GM12878 (cell line): ENCODE results near the gene DDR2. TPM values are rescaled to one million over a fixed set of nuclear protein-coding genes. Genes with fewer than 3 reads are reported as not detected.

Source experiments
- ATAC-seq: fragments of 200-7000 bp; cut with Tn5 transposase; 3 replicates; pipeline ENCODE4 v1.9.1; 2020; ENCODE audit warnings: mild to moderate bottlenecking, moderate library complexity
- BruUV-seq: library from RNA; stranded (reverse); fragments of 400-500 nt; replicated peaks from 2 replicates; lab custom pipeline; 2021; lab: Mats Ljungman, UMichigan
- CTCF ChIA-PET: fragments of 300-600 bp; sonication (Branson Sonifier 250); formaldehyde crosslinking; extraction: SDS; loops from one replicate; lab custom pipeline; 2021; ENCODE audit warnings: inconsistent platforms; lab: Yijun Ruan, JAX
- POLR2A ChIA-PET: fragments of 350-600 bp; formaldehyde crosslinking; extraction: SDS; loops from one replicate; lab custom pipeline; 2021; ENCODE audit warnings: inconsistent platforms; lab: Charles Lee
- RAD21 ChIA-PET: fragments of 300-600 bp; sonication (Branson Sonifier 250); formaldehyde crosslinking; loops from one replicate; lab custom pipeline; 2023; ENCODE audit warnings: antibody characterized with exemption; ENCODE audit not compliant: unreplicated experiment; lab: Charles Lee
- SMC1A ChIA-PET: fragments of 300-600 bp; sonication (Branson Sonifier 250); formaldehyde crosslinking; loops from one replicate; lab custom pipeline; 2023; ENCODE audit not compliant: unreplicated experiment, uncharacterized antibody; lab: Charles Lee
- DNase-seq: peaks from one replicate; pipeline ENCODE4 v3.0.0-alpha.2; 2011; ENCODE audit warnings: low read depth, low spot score
- FAIRE-seq: peaks from 3 replicates; lab custom pipeline; 2011; peaks lifted over from hg19 to GRCh38; lab: Jason Lieb, UNC
- H2AFZ ChIP-seq: 2 replicates; pipeline ENCODE4 v1.6.0; 2011; ENCODE audit warnings: low read depth, low read length, control low read depth; ENCODE audit not compliant: control insufficient read depth
- H3K27ac ChIP-seq: 2 replicates; pipeline ENCODE4 v1.5.1; 2011; ENCODE audit warnings: control low read depth; ENCODE audit not compliant: control insufficient read depth, insufficient read depth
- H3K27me3 ChIP-seq, 2 experiments: replicated peaks in 1 of 2; 2 replicates each; pipeline versions ENCODE4 v1.6.0 to v1.6.1; 2011; ENCODE audit warnings: low read length in 1 of 2; ENCODE audit not compliant: control insufficient read depth in 2 of 2, insufficient read depth in 2 of 2
- H3K36me3 ChIP-seq, 2 experiments: 2 replicates each; pipeline ENCODE4 v1.5.1; 2011; ENCODE audit warnings: low read length in 1 of 2; ENCODE audit not compliant: control insufficient read depth in 2 of 2, insufficient read depth in 2 of 2
- H3K4me1 ChIP-seq: 2 replicates; pipeline ENCODE4 v1.6.1; 2011; ENCODE audit warnings: mild to moderate bottlenecking, low read length, moderate library complexity, mixed read lengths; ENCODE audit not compliant: control insufficient read depth, insufficient read depth
- H3K4me2 ChIP-seq: 2 replicates; pipeline ENCODE4 v1.6.0; 2011; ENCODE audit warnings: control low read depth; ENCODE audit not compliant: control insufficient read depth, insufficient read depth
- H3K4me3 ChIP-seq: fragments of 200-600 bp; sonication (generic); 2 replicates; pipeline ENCODE4 v1.5.1; 2016
- H3K79me2 ChIP-seq: 2 replicates; pipeline ENCODE4 v1.6.0; 2011; ENCODE audit warnings: low read length; ENCODE audit not compliant: control insufficient read depth, insufficient read depth
- H3K9ac ChIP-seq: 2 replicates; pipeline ENCODE4 v1.8.0; 2011; ENCODE audit warnings: low read length, control low read depth, mixed read lengths; ENCODE audit not compliant: control insufficient read depth, insufficient read depth
- H3K9me3 ChIP-seq: replicated peaks from 3 replicates; pipeline ENCODE4 v1.5.1; 2011; ENCODE audit warnings: mild to moderate bottlenecking, low read length; ENCODE audit not compliant: control insufficient read depth, insufficient read depth
- H4K20me1 ChIP-seq: 2 replicates; pipeline ENCODE4 v1.6.0; 2011; ENCODE audit not compliant: control insufficient read depth, insufficient read depth
- BCL11A ChIP-seq: IDR thresholded peaks from 2 replicates; pipeline ENCODE4 v1.6.1; 2011; ENCODE audit warnings: low read depth, low read length
- MYC ChIP-seq: IDR thresholded peaks from 2 replicates; pipeline ENCODE4 v1.6.1; 2011; ENCODE audit warnings: mild to moderate bottlenecking, low read length, moderate library complexity, inconsistent platforms; ENCODE audit not compliant: insufficient read depth, insufficient replicate concordance, insufficient read length, severe bottlenecking
- NR2C1 ChIP-seq: fragments of 450-650 bp; IDR thresholded peaks from 2 replicates; pipeline ENCODE4 v1.6.1; 2017; ENCODE audit warnings: antibody characterized with exemption, mild to moderate bottlenecking, moderate library complexity
- RFX5 ChIP-seq: IDR thresholded peaks from 2 replicates; pipeline ENCODE4 v1.6.1; 2011; ENCODE audit warnings: low read depth, low read length, improper control_type of control experiment
- ZBTB11 ChIP-seq: fragments of 450-650 bp; formaldehyde crosslinking; IDR thresholded peaks from 2 replicates; pipeline ENCODE4 v1.5.0; 2022; ENCODE audit warnings: mild to moderate bottlenecking, missing genetic modification characterization
- ZNF24 ChIP-seq: fragments of 450-650 bp; IDR thresholded peaks from 2 replicates; pipeline ENCODE4 v1.6.1; 2017; ENCODE audit warnings: antibody characterized with exemption, mild to moderate bottlenecking
- in situ Hi-C: fragments of 300-500 bp; cut with MboI; formaldehyde crosslinking; loops from 9 replicates; pipeline ENCODE4 v1.14.3; 2018; ENCODE audit warnings: mixed read lengths
- intact Hi-C: fragments of 100-400 bp; cut with micrococcal nuclease; formaldehyde crosslinking; loops from one replicate; pipeline ENCODE4 v1.14.2; 2022; ENCODE audit not compliant: unreplicated experiment
- polyA plus RNA-seq, 11 experiments: library from polyadenylated mRNA; depleted of rRNA in 4 of 11; unstranded in 6 of 11; stranded (reverse) in 5 of 11; fragments of >200 nt; fragmentation: Nextera tagmentation in 4 of 11; fragmentation: Illumina TruSeq in 1 of 11; extraction: Ambion mirVana in 4 of 11; extraction: Trizol in 1 of 11; gene quantifications; 1 replicate in 1 of 11; 2 replicates in 10 of 11; pipeline versions ENCODE4 v1.2.1 to v1.2.3, GENCODE V29; 2011 to 2016; ENCODE audit warnings: inconsistent platforms in 2 of 11, missing spikeins in 2 of 11, low read depth in 1 of 11
- total RNA-seq, 4 experiments: library from RNA; depleted of rRNA in 3 of 4; stranded (reverse); fragments of >200 nt in 3 of 4; fragmentation: Illumina TruSeq in 1 of 4; extraction: Trizol in 1 of 4; gene quantifications; 2 replicates each; pipeline versions ENCODE4 v1.2.1 to v1.2.3, GENCODE V29; 2013 to 2021

The DDR2 gene
- total and polyA plus RNA-seq, 10 of the 15 experiments (the other 5 are each of a cell fraction or from before 2014, with no cell fraction given), result 1.9 to 8.8 (median 5.5) TPM

GRCh38 chr1:162662013-162662412 lies 29.7 kb downstream of the DDR2 start:
- ChIA-PET SMC1A (interaction anchor here (0.8 to 3.2 kb wide), 18 partner anchors 9 to 304 kb away, joined by 3 to 27 read pairs (median 4); partner anchors contain the start of gene DDR2), RAD21 (interaction anchor here (1.6 to 3.2 kb wide), 2 partner anchors 26 to 31 kb away, joined by 3 to 34 read pairs; partner anchors contain the start of gene DDR2)
- TSS peak; percentile 52 for BruUV-seq
- intact Hi-C loops, result no loop called here
- H3K4me1 ChIP-seq, result peaks cover 6% of the 10 kb centered on the region
- no peak overlapping the region for H3K4me2 ChIP-seq
- no peaks in the 10 kb centered on the region for H4K20me1 ChIP-seq
- no peak for DNase-seq
- no peak overlapping the region for H3K9ac ChIP-seq
- in situ Hi-C loops, result no loop called here
- H3K79me2 ChIP-seq, result no peaks in the 10 kb centered on the region
- no peak for TF ChIP-seq MYC
- TF ChIP-seq ZBTB11, result no peak
- no peak for TF ChIP-seq BCL11A
- TF ChIP-seq NR2C1, result no peak
- TF ChIP-seq ZNF24, result peak; percentile 91
- TF ChIP-seq RFX5, result no peak
- TF ChIP-seq, all 136 proteins: peak for 1
- no peak overlapping the region for H3K27ac ChIP-seq
- POLR2A ChIA-PET, result interaction anchor here (0.8 to 1.9 kb wide), 4 partner anchors 20 to 117 kb away, joined by 3 to 7 read pairs (median 4); no protein-coding TSS in a partner anchor
- no peak overlapping the region for H3K4me3 ChIP-seq
- H2AFZ ChIP-seq, result no peak overlapping the region
- FAIRE-seq (no peak), ATAC-seq (no peak)
- no peaks in the 10 kb centered on the region for H3K9me3 ChIP-seq
- H3K36me3 ChIP-seq, result peaks cover 0 to 1% of the 10 kb centered on the region in 2 experiments; a peak in 1 of 4 replicates
- H3K27me3 ChIP-seq, result no peaks in the 10 kb centered on the region
- CTCF ChIA-PET, result interaction anchor here (0.5 to 3.0 kb wide), 4 partner anchors 29 to 1254 kb away, joined by 3 to 15 read pairs (median 3); partner anchors contain the start of gene DDR2
